Measurements from ENCODE around the gene WDR27. TPM values are rescaled to one million over a fixed set of nuclear protein-coding genes. Genes with fewer than 3 reads are reported as not detected.
"Not testable (repeated sequence)": the region's sequence is repeated elsewhere in the genome, so short reads cannot be mapped to it uniquely, and the experiment has no call there.

The WDR27 gene
- total RNA-seq, 4 donors from 2014 or later: 23.1 to 101 (median 75.8) TPM

- TF ChIP-seq POLR2A (IDR thresholded peaks at IDR 0.05) (no peak), CTCF (IDR thresholded peaks at IDR 0.05) (no peak)
- H3K27ac ChIP-seq: no peak overlapping the region
- DNase-seq: no peak
- H3K27me3 ChIP-seq: no peaks in the 10 kb centered on the region
- H3K36me3 ChIP-seq: no peaks in the 10 kb centered on the region
- no peak overlapping the region for H3K4me3 ChIP-seq
- H3K4me1 ChIP-seq: no peaks in the 10 kb centered on the region
- H3K9me3 ChIP-seq: no peaks in the 10 kb centered on the region
Observed at GRCh38 chr6:169621311-169621710, 80.5 kb downstream of the WDR27 start.

GRCh38 chr6:169620171-169621130, 81.4 kb downstream of the WDR27 start:
- no peaks in the 10 kb centered on the region for H3K9me3 ChIP-seq
- no peak overlapping the region for H3K4me3 ChIP-seq
- no peak for DNase-seq
- TF ChIP-seq CTCF (IDR thresholded peaks at IDR 0.05) (no peak), POLR2A (IDR thresholded peaks at IDR 0.05) (no peak)
- no peak overlapping the region for H3K27ac ChIP-seq
- H3K27me3 ChIP-seq: no peaks in the 10 kb centered on the region
- H3K4me1 ChIP-seq: no peaks in the 10 kb centered on the region
- H3K36me3 ChIP-seq: no peaks in the 10 kb centered on the region

GRCh38 chr6:169619650-169620049, 82.2 kb downstream of the WDR27 start:
- Histone ChIP-seq H3K27me3 (no peaks in the 10 kb centered on the region), H3K36me3 (no peaks in the 10 kb centered on the region), H3K9me3 (no peaks in the 10 kb centered on the region), H3K4me3 (no peak overlapping the region), H3K4me1 (no peaks in the 10 kb centered on the region), H3K27ac (no peak overlapping the region)
- no peak for DNase-seq
- TF ChIP-seq CTCF (IDR thresholded peaks at IDR 0.05) (no peak), POLR2A (IDR thresholded peaks at IDR 0.05) (no peak)

DNA sequence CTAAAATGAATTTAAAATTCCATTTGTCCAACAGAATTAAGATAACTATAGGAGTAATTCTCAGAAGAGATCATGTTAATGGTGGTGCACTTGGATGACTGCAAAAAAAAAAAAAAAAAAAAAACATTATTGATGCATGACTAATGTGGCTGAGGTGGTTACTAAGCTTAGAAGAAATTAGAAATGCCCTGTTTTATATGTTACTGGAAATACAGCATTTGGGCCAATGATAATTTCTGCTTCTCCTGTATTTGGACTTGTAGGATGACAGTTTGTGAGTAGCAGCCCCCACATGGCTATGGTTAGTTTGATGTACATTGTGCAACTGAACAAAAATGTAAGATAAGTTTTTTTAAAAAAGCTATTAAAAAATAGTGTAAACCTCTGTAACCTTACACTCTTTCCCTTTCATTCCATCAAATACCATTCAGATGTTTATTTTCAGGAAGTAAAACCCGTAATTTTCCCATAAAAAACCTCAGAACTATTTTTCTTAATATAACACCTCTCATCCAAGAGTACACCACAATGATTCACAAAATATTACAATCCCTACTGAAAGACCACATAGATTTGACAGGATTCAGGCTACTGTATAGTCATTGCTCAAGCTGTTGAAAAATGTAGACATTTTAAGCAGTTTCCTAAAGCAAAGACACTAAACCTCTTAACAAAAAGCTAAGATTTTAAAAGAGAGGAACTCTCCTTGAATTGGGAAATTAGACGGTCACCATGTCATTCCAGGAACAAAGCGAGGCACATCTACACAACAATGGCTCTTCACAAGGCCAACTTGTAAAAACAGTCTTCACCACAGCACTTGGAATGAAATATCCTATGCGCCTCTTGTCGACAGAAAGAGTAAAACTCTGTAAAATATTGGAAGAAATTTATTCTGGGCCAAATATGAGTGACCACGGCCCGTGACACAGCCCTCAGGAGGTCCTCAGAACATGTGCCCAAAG, 83.0 kb downstream of the WDR27 start:
- Histone ChIP-seq H3K9me3 (no peaks in the 10 kb centered on the region), H3K27ac (no peak overlapping the region), H3K27me3 (no peaks in the 10 kb centered on the region), H3K4me1 (no peaks in the 10 kb centered on the region), H3K36me3 (no peaks in the 10 kb centered on the region), H3K4me3 (no peak overlapping the region)
- TF ChIP-seq POLR2A (IDR thresholded peaks at IDR 0.05): no peak
- TF ChIP-seq CTCF (IDR thresholded peaks at IDR 0.05): no peak
- DNase-seq: no peak

- Histone ChIP-seq H3K4me1 (no peaks in the 10 kb centered on the region), H3K27ac (no peak overlapping the region), H3K27me3 (no peaks in the 10 kb centered on the region), H3K4me3 (no peak overlapping the region), H3K36me3 (no peaks in the 10 kb centered on the region), H3K9me3 (no peaks in the 10 kb centered on the region)
- DNase-seq: no peak
- TF ChIP-seq CTCF (IDR thresholded peaks at IDR 0.05) (no peak), POLR2A (IDR thresholded peaks at IDR 0.05) (no peak)
Observed at GRCh38 chr6:169617562-169617961, 84.3 kb downstream of the WDR27 start.

DNA sequence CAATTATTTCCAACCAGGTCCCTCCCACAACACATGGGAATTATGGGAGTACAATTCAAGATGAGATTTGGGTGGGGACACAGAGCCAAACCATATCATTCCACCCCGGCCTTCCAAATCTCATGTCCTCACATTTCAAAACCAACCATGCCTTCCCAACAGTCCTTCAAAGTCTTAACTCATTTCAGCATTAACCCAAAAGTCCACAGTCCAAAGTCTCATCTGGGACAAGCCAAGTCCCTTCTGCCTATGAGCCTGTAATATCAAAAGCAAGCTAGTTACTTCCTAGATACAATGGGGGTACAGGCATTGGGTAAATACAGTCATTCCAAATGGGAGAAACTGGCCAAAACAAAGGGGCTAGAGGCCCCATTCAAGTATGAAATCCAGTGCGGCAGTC, 93.2 kb downstream of the WDR27 start:
- H3K36me3 ChIP-seq, H3K27ac ChIP-seq, H3K4me3 ChIP-seq, H3K4me1 ChIP-seq, H3K27me3 ChIP-seq, DNase-seq, H3K9me3 ChIP-seq: not testable (repeated sequence)
